HG03139 (cell line): ENCODE results near the gene TENT5C.

Source experiments
- ATAC-seq: cut with Tn5 transposase; IDR thresholded peaks from one replicate; pipeline ENCODE4 v1.9.1; 2021; ENCODE audit not compliant: unreplicated experiment

TENT5C gene

GRCh38 chr1:117612517-117613248 is 6.8 kb downstream of the TENT5C start:
- ATAC-seq: no peak

DNA sequence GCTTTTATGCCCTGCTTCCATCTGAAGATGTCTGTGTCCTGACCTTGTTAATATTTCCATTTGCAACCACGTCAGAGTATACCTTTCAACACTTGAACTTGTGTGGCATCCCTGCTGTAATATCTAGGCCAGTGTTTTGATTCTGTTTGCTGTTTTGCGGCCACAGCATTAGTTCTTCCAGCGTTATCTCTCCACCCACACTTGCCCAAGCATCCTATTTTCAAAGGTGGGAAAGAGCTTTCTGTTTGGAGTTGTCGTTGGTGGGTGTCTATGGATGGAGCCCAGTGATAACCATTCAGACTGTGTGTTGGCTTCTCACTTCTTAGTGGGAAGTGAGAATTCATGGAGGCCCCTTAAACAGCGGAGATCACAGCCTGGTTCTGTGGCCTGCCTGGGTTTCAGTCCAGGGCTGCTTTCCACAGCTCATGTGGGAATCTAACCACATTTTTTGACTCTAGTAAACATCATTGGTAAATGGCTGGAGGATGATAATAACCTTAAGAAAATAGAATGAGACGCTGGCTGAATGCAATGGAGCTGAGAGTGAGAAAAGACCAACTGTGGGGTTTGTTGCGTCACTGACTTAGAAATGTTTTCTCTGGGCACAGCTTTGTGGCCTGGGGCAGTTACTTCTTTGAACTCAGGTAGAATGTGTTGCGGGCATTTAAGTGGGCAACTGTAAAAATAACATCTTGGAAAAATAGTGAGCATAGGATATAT is 7.6 kb downstream of the TENT5C start:
- ATAC-seq: no peak

GRCh38 chr1:117613969-117614729 is 8.3 kb downstream of the TENT5C start:
- ATAC-seq: no peak

DNA sequence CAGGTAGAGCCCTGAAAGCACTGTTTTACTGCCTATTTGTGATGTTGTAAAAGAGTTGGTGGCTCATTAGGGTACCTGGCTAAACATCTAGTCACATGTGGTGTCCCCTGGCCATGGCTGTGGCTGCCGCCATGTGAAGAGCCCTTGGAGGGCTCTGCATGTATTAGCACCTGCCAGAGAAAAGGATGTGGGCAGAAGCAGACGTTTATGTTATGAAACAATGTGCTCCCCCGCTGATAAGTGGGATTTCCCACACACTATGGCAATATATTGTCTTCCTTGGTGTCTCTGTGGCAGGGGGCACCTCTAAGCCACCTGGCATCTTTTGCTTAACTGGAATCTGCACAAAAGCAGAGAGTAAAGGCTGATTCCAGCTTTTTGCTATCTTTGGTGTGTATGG is 9.6 kb downstream of the TENT5C start:
- ATAC-seq: no peak

DNA sequence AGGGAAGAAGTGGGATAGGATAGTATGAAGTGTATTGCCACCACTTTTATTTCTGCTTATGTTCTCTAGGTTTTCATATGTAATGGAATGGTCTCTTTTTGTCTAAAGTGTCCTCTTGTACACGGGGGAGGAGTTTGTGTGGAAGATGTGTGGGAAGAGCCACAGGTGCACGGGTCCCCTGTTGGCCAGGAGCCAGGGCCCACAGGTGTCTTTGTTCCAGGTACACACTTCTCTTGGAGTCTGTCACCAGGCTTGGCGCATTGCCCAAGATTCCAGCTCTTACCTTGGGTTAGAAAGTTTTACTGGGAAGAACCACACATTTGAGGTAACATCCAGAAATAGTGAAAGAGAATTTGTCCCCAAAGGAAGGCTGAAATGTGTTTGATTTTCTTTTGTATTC is 10.5 kb downstream of the TENT5C start:
- ATAC-seq: no peak

GRCh38 chr1:117616967-117617366 is 11.1 kb downstream of the TENT5C start:
- no peak for ATAC-seq

DNA sequence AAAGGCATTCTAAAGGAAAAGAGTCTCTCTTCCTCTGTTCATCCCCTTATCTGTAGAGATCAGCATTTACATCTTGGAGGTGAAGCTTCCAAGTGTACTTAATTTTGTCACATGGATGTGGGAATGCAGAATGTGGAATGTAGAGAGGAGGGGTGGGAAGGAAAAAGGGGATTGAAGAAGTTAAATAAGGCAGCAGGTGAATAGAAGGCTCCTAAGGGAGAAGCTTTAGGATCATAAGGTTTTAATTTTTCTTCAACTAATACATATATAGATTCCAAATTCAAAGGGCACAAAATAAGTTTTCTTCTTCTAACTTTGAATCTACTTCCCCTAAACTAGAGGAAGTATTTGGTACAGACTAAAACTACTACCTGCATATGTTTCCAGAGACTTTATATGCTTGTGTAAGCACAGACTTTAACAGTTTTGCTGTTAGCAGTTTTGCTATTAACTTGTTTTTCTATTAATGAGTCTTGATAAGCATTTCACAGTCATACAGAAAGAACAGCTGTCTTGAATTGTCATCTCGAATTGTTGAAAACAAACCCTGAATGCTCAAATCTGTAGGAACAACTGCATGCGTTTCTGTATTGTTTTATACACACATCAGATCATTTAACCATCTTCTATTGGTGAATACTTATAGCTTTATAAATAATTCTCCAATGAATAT is 12.7 kb downstream of the TENT5C start:
- ATAC-seq: no peak

DNA sequence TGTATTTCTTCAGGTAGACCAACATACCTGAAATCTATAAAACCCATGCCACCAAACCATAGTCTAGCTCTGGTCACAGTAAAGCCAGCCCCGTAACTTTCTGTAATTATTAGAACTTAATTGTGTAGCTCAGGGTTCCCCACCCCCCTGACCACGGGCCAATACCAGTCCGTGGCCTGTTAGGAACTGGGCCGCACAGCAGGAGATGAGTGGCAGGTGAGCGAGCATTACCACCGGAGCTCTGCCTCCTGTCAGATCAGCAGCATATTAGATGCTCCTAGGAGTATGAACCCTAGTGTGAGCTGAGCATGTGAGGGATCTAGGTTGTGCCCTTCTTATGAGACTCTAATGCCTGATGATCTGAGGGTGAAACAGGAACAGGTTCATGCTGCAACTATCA is 14.6 kb downstream of the TENT5C start:
- ATAC-seq: no peak

DNA sequence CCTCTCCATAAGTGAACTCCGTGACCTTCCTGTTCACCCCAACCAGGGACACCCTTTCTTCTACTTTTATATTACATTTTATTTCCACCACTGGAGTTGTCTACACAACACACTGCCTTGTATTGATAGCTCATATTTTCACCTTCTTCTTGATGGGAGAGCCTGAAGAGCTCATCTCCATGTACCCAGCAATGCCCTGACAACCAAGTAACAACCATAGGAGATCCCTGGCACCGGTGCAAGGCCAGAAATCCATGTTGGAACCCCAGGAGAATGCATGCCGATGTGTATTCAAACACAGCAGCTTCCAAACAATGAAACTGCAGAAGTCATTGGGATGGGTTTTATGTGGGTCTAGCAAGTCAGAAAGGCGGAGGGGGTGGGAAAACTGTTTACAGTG is 15.5 kb downstream of the TENT5C start:
- no peak for ATAC-seq

GRCh38 chr1:117622726-117623125 is 16.9 kb downstream of the TENT5C start:
- ATAC-seq: no peak

DNA sequence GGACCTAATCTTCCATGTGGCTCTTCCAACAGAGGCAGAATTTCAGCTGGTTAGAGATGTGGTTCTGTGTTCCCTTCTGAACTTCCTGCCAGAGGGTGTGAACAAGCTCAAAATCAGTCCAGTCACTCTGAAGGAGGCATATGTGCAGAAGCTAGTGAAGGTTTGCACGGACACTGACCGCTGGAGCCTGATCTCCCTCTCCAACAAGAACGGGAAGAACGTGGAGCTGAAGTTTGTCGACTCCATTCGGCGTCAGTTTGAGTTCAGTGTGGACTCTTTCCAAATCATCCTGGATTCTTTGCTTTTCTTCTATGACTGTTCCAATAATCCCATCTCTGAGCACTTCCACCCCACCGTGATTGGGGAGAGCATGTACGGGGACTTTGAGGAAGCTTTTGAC is 17.3 kb downstream of the TENT5C start:
- ATAC-seq: no peak

- ATAC-seq: no peak
These were observed 17.9 kb downstream of the TENT5C start for GRCh38 chr1:117623698-117624097.

DNA sequence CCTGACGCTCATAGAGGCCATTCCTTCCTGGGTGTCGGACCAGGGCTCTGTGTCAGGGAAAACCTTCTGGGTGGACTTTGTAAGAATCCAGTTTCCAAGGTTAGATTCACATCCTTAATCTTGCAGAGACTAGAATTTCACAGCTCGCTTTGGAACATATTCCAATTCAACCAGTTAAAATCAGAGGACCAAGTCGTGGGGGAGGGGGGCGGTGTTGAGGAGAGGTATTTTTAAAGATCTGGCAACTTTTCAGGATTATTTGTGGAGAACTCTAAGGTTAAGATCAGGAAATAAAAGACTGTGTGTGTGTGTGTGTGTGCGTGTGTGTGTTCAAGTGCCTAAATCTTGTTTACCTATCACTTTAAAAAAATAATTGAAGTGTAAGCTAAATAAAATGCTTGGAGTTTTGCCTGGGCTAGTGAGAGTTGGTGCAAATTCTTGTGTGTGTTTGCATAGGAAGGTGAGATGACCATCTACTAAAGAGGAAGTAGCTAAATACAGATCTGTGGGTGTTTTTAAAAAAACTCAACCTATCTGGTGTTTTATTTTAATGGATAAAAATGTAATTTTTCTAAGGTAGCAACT is 21.8 kb downstream of the TENT5C start:
- ATAC-seq: no peak

- ATAC-seq: no peak
These were observed 22.5 kb downstream of the TENT5C start for GRCh38 chr1:117628343-117628742.

DNA sequence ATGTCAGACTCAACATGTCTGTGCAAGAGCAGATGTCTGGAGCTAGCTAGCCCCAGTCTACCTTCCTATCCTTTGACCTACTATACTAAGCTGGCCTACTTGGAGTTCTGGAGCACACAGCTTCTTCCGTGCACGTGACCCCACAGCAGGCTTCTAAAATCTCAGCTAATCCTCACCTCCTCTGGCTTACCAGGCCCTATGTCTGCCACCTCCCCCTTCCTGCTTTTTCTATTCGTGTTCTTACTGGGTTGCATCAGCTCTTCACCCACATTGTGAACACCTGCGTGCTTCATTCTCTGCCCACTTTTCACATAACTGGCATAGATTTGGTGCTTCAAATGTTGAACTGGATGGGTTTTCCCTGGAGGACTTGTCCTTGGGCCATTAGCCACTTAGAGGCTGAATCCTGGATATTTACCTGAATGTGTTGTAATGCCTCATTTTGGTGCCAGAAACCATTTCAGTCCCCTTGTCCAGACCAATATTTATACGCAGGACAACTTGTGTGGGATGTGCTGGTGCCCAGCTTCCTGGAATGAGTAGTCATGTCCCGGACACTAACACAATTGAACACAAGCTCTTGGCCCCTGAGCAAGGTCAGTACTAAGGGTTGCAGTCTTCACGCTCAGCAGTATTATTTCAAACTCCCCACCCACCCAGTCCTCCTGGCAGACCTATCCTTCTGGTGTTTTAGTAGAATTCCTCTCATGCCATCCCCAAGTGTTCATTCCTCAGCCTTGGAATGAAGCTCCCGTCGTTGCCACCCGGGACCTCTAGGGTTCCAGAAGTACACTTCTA is 24.0 kb downstream of the TENT5C start:
- no peak for ATAC-seq

GRCh38 chr1:117630423-117630998 is 24.7 kb downstream of the TENT5C start:
- no peak for ATAC-seq

- ATAC-seq: no peak
These were observed 25.7 kb downstream of the TENT5C start for GRCh38 chr1:117631359-117632160.

DNA sequence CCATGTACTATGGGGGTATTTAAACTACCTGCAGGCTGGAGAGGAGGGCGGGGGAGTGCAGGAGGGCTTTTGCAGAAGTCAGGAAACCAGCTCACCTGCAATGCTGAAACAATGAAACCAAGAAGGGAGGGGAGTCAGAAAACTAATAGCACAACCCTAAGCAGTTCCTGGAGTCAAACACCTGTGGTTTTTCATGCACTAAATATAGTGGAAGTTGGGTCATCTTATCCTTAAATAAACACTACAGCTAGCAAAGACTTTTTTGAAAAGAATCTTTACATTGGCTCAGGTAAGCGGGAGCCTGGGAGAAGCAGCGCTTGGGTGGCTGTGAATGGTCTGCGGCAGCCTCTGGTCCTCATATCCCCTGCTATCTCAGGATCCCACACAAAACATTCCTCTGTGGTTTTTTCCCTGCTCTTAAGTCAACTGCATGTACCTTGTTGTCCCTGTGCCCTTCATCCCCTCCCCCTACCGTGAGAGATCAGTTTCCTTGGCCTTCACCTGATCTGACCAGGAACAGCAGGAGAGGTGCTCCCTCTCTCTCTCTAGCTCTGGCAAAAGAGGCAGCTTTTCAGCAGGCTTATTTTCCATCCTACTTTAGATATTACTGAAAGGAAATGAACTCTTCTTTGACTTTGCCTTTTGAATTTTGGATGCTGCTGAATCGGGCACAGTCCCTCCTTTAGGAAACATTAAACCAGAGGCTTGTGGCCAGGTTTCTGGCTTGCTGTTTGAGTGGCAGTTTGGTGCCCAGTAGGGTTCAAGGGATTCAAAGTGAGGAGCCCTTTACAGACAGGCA is 26.6 kb downstream of the TENT5C start:
- no peak for ATAC-seq
